SKM-1 treated with dmso at 0.1 percent for 144 hours (cell line): Measurements from ENCODE around the gene RRP7A.
A peak's percentile ranks its signal among the peaks of the same experiment; 100 is the strongest.
"Not testable (repeated sequence)": the region's sequence is repeated elsewhere in the genome, so short reads cannot be mapped to it uniquely, and the experiment has no call there.

ENCODE experiments used
- DNase-seq: peaks from one replicate; lab custom pipeline; 2025; ENCODE audit not compliant: unreplicated experiment; lab: John Stamatoyannopoulos, UW

Gene RRP7A

GRCh38 chr22:42500161-42500835, 19.3 kb downstream of the RRP7A start:
- DNase-seq = peak; percentile 57

GRCh38 chr22:42499773-42500160, 19.8 kb downstream of the RRP7A start:
- DNase-seq = not testable (repeated sequence)

DNA sequence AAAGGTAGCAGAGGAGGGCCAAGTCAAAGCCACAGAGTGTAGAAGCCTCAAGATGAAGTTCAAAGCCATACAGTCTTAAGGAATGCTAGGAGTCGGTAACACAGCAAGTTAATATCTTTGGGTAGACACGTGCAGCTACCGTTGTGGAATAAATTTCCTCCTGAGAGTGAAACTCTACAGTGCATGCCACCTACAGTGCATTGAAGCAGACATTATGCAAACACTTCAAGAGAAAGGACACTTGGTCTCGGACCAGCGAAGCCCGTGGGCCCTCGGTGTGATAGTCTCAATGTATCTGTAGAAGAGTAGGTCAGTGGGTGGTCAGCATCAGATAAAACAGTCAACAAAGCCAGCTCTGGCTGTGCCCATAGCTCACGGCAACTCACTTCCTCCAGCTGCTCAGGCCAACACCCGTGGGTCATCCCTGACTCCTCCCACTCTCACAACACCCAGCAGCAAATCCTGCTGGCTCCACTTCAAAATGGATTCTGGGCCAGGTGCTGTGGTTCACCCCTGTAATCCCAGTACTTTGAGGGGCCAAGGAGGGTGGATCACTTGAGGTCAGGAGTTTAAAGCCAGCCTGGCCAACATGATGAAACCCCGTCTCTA, 24.0 kb downstream of the RRP7A start:
- not testable (repeated sequence) for DNase-seq

DNA sequence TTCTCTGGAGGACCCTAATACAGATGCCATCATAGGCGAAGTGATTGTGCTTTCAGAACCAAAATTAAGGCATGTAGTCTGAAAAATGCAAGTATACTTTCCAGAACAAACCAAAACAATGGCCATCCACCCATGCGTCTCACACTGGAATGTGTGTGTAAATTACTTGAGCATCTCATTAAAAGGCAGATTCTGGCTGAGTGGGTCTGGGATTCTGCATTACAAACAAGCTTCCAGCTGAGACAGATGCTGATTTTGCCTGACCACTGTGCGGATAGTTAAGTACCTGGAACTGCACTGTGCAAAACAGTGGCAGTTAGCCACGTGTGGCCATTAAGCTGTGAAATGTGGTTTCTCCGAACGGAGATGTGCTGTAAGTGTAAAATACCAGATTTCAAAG, 26.2 kb downstream of the RRP7A start:
- no peak for DNase-seq

DNA sequence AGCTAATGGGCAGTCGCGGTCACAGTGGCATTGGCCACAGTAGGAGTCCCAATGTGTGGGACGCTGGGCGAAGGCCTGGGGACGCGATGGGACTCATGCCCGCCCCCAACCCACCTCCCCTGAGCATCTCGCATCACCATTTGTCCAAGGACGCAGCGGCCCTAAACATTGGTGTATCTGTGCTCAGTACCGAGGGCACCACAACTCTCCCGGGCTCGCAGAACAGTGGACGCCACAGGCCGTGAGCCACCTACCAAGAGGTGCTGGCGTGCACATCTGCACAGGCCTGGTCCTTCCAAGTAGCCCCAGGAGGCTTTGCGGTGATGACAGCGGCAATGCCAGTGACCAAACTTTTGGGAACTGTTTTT, 27.3 kb downstream of the RRP7A start:
- DNase-seq = no peak

DNA sequence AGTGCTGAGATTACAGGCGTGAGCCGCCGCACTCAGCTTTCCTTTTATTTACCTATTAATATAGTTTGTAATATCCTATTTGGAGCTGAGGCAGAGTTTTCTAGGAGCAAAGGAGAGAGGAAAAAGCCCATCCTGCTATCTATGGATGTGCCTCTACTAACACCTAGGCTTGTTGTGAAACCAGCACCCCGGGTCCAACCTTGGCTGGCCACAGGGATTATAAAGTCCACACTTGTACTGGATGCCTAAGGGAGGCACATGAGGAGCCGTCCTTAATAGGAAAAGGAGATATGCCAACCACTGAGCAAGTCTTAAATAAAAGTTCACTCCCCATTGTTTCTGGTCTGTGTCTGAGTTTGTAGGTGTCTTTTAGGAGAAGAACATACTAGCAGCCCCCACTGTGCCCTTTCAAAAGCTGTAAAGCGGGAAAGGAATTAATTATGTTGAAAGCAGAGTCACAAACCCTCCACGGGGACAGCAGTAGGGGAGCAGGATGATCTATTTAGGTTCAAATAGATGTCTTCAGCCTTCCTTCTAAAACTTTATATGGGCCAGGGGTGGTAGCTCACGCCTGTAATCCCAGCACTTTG, 29.3 kb downstream of the RRP7A start:
- no peak for DNase-seq

- DNase-seq = no peak
Observed at GRCh38 chr22:42489000-42489399, 30.6 kb downstream of the RRP7A start.

GRCh38 chr22:42484506-42484905, 35.1 kb downstream of the RRP7A start:
- no peak for DNase-seq

DNA sequence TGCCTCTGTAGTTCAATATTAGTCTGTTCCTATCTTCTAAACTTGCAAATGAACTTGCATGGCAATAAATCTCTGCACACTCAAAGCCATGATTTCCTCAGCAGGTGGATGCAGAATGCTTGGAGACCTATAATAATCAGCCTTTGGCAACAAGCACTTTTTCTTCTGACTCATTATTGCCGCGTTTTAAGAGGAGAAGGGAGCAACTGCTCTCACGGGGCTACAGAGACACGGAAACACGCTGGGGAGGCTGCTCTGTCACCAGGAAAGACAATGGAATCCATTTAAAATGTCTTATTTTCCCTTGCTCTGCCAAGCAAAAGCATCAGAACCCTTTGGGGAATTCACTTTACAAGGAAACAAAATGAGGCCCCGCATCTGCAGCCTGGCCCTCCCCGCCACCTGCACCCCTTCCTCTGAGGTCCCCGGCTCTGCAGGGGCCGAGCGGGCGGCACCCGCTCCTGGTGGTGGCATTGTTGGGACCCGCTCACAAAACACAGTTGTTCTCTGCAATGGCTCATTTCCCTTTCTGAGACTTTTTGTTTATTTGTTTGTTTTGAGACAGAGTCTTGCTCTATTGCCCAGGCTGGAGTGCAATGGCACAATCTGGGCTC, 35.9 kb downstream of the RRP7A start:
- DNase-seq = not testable (repeated sequence)

DNA sequence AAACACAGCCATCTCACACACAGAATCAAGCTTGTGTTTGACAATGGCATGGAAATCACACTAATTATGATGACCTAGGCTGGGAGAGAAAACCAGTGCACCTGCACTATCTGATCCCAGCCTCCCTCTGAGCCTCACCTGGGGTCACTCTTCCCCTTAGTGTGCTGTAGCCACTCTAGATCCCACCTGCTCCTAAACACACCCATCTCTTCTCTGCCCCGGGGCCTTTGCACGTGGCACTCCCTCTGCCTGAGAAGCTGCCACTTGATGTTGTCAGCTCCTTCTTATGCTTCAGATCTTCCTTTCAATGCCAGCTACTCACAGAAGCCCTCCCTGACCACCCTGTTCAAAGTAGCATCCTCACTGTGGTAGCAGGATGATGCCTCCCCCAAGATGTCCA, 44.5 kb downstream of the RRP7A start:
- DNase-seq = no peak

DNA sequence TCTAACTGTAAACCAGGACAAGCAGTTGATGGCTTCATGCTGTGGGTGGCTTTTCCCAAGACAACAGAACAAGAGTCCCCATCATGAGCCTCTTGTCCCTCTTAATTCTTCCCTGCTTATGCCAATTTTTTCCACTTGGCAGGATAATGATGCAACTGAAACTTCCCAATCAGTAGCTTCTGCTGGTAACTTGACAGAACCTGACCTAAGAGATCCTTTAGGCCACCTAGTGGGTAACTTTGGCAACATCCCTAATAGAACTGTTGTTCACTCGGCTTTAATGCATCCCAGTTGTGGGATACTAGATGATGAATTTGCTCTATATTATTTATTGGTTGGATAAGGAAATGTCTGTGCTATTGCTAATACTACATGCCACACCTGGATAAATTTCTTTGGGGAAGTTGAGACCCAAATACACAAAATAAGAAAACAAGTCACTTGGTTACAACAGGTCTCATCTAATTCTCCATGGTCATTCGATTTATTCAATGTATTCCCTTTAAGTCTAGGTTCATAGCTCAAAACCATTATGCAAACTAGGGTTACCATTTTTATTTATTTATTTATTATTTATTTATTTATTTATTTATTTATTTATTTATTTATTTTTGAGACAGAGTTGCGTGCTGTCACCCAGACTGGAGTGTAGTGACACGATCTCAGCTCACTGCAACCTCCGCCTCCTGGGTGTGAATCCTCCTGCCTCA, 46.0 kb downstream of the RRP7A start:
- peak; percentile 55 for DNase-seq

DNA sequence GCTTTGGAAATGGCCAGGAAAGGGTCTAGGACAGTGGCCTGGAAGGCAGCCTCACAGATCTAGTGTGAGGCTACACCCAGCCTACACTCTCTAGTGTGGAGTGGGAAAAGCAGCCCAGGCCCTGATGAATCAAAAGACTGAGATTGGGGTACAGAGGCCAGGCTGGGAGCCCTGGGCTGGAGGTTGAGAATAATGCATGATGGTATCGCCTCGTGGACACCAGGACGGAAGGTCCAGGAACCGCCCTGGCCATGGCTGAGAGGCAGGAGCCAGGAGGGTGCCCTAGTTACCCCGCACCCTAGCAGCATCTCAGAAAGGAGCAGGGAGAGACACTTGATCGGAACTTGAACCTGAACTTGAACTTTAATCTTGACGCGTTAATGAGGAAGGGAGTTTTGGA, 46.9 kb downstream of the RRP7A start:
- DNase-seq = no peak

DNA sequence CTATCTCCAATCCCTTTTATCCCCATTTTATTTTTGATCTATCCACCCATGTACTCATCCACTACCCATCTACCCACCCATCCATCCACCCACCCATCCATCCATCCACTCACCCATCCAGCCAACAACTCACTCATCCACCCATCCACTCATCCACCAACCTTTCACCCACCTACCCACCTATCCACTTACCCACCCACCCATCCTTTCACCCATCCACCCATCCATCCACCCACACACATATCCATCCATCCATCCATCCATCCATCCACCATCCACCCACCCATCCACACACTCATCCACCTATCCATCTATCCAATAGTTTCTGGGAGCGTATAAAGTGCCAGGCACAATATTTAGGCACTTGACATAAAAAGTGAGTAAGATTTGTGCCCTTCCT, 48.2 kb downstream of the RRP7A start:
- DNase-seq = no peak

GRCh38 chr22:42470366-42471082, 49.1 kb downstream of the RRP7A start:
- no peak for DNase-seq

GRCh38 chr22:42468841-42469240, 50.8 kb downstream of the RRP7A start:
- no peak for DNase-seq

GRCh38 chr22:42462016-42462415, 57.6 kb downstream of the RRP7A start:
- no peak for DNase-seq

GRCh38 chr22:42461511-42461910, 58.1 kb downstream of the RRP7A start:
- DNase-seq = no peak
